Occipital lobe (tissue), 2 donors: ENCODE results near the gene PCDHGB1. TPM values are rescaled to one million over a fixed set of nuclear protein-coding genes. Genes with fewer than 3 reads are reported as not detected.
"Not testable (repeated sequence)": the region's sequence is repeated elsewhere in the genome, so short reads cannot be mapped to it uniquely, and the experiment has no call there.

Experiments used
- DNase-seq: peaks from one replicate; lab custom pipeline; 2025; lab: John Stamatoyannopoulos, UW
- total RNA-seq: library from RNA; depleted of rRNA; stranded (reverse); fragments of >200 nt; gene quantifications from one replicate; pipeline ENCODE4 v1.2.3, GENCODE V29; 2014

PCDHGB1 gene
- total RNA-seq, 1 donor from 2014 or later, result 7.8 TPM

GRCh38 chr5:141382469-141383294 is 32.8 kb downstream of the PCDHGB1 start, which contains the start of gene PCDHGA7:
TSS of gene PCDHGA7 (plus strand) at chr5:141382742. CDS start at chr5:141382900, 158 bp downstream.
- no peak for DNase-seq

- no peak for DNase-seq
Measured at GRCh38 chr5:141383345-141383744, 33.4 kb downstream of the PCDHGB1 start.

- DNase-seq, result no peak
Measured at GRCh38 chr5:141384471-141385267, 34.8 kb downstream of the PCDHGB1 start.

- not testable (repeated sequence) for DNase-seq
Measured at GRCh38 chr5:141387557-141388311, 37.8 kb downstream of the PCDHGB1 start, which contains the start of gene PCDHGB4. TSS of gene PCDHGB4 (plus strand) at chr5:141387698. CDS start at chr5:141387885, 187 bp downstream.

GRCh38 chr5:141388661-141389060 is 38.8 kb downstream of the PCDHGB1 start:
- DNase-seq, result no peak

- no peak for DNase-seq
Measured at GRCh38 chr5:141389153-141390042, 39.5 kb downstream of the PCDHGB1 start.

- no peak for DNase-seq
Measured at GRCh38 chr5:141392429-141393198, 42.7 kb downstream of the PCDHGB1 start, which contains the start of gene PCDHGA8. TSS of gene PCDHGA8 (plus strand) at chr5:141392633. CDS start at chr5:141392814, 181 bp downstream.

GRCh38 chr5:141393267-141393666 is 43.4 kb downstream of the PCDHGB1 start:
- no peak for DNase-seq

GRCh38 chr5:141394401-141395187 is 44.7 kb downstream of the PCDHGB1 start:
- not testable (repeated sequence) for DNase-seq

GRCh38 chr5:141397756-141398551 is 48.1 kb downstream of the PCDHGB1 start, which contains the start of gene PCDHGB5:
TSS of gene PCDHGB5 (plus strand) at chr5:141397947. CDS start at chr5:141398128, 181 bp downstream.
- DNase-seq, result not testable (repeated sequence)

- DNase-seq, result no peak
Measured at GRCh38 chr5:141398608-141399007, 48.7 kb downstream of the PCDHGB1 start.

- DNase-seq, result no peak
Measured at GRCh38 chr5:141399555-141400258, 49.8 kb downstream of the PCDHGB1 start.

Other genes starting within 250 kb of the PCDHGB1 start
- 10.3 TPM for gene PCDHB3, start 249.6 kb upstream of the PCDHGB1 start, total RNA-seq
- gene PCDHB4, start 228.3 kb upstream of the PCDHGB1 start, total RNA-seq, result 4.7 TPM
- 9.7 TPM for gene PCDHB5, start 214.9 kb upstream of the PCDHGB1 start, total RNA-seq
- 3.1 TPM for gene PCDHB6, start 200.0 kb upstream of the PCDHGB1 start, total RNA-seq
- 13.4 TPM for gene PCDHB7, start 177.5 kb upstream of the PCDHGB1 start, total RNA-seq
- gene PCDHB8, start 172.3 kb upstream of the PCDHGB1 start, total RNA-seq, result 8.6 TPM
- 4.5 TPM for gene PCDHB16, start 167.7 kb upstream of the PCDHGB1 start, total RNA-seq
- gene PCDHB9, start 162.9 kb upstream of the PCDHGB1 start, total RNA-seq, result 6.1 TPM
- gene PCDHB10, start 157.7 kb upstream of the PCDHGB1 start, total RNA-seq, result 13.1 TPM
- gene PCDHB11, start 150.5 kb upstream of the PCDHGB1 start, total RNA-seq, result 10.5 TPM
- gene PCDHB12, start 141.4 kb upstream of the PCDHGB1 start, total RNA-seq, result 14.8 TPM
- 9.2 TPM for gene PCDHB13, start 136.2 kb upstream of the PCDHGB1 start, total RNA-seq
- gene PCDHB14, start 126.8 kb upstream of the PCDHGB1 start, total RNA-seq, result 13.4 TPM
- 22.1 TPM for gene PCDHB15, start 104.7 kb upstream of the PCDHGB1 start, total RNA-seq
- not detected for gene SLC25A2, start 46.0 kb upstream of the PCDHGB1 start, total RNA-seq
- gene TAF7, start 29.3 kb upstream of the PCDHGB1 start, total RNA-seq, result 127 TPM
- 4.8 TPM for gene PCDHGA1, start 19.6 kb upstream of the PCDHGB1 start, total RNA-seq
- 6.9 TPM for gene PCDHGA2, start 11.3 kb upstream of the PCDHGB1 start, total RNA-seq
- 4.7 TPM for gene PCDHGA3, start 6.3 kb upstream of the PCDHGB1 start, total RNA-seq
- 8.4 TPM for gene PCDHGA4, start 4.9 kb downstream of the PCDHGB1 start, total RNA-seq
- gene PCDHGB2, start 9.9 kb downstream of the PCDHGB1 start, total RNA-seq, result 8.3 TPM
- gene PCDHGA5, start 14.1 kb downstream of the PCDHGB1 start, total RNA-seq, result 6.6 TPM
- 12.3 TPM for gene PCDHGB3, start 20.1 kb downstream of the PCDHGB1 start, total RNA-seq
- 12.3 TPM for gene PCDHGA6, start 23.8 kb downstream of the PCDHGB1 start, total RNA-seq
- 8.4 TPM for gene PCDHGA7, start 32.6 kb downstream of the PCDHGB1 start, total RNA-seq
- 12.9 TPM for gene PCDHGB4, start 37.6 kb downstream of the PCDHGB1 start, total RNA-seq
- gene PCDHGA8, start 42.5 kb downstream of the PCDHGB1 start, total RNA-seq, result 8.0 TPM
- gene PCDHGB5, start 47.8 kb downstream of the PCDHGB1 start, total RNA-seq, result 18.1 TPM
- 11.9 TPM for gene PCDHGA9, start 52.7 kb downstream of the PCDHGB1 start, total RNA-seq
- gene PCDHGB6, start 57.9 kb downstream of the PCDHGB1 start, total RNA-seq, result 12.8 TPM
- 12.0 TPM for gene PCDHGA10, start 62.9 kb downstream of the PCDHGB1 start, total RNA-seq
- 15.6 TPM for gene PCDHGB7, start 67.6 kb downstream of the PCDHGB1 start, total RNA-seq
- gene PCDHGA11, start 71.0 kb downstream of the PCDHGB1 start, total RNA-seq, result 16.4 TPM
- 6.9 TPM for gene PCDHGA12, start 80.4 kb downstream of the PCDHGB1 start, total RNA-seq
- 35.6 TPM for gene PCDHGC3, start 125.9 kb downstream of the PCDHGB1 start, total RNA-seq
- gene PCDHGC4, start 134.9 kb downstream of the PCDHGB1 start, total RNA-seq, result 91.2 TPM
- 6.2 TPM for gene PCDHGC5, start 139.0 kb downstream of the PCDHGB1 start, total RNA-seq